Prostate gland (tissue), 2 donors: Measurements from ENCODE around the gene ANGPTL1.

Experiments used
- POLR2A ChIP-seq: fragments of 450-650 bp; IDR thresholded peaks from one replicate; pipeline ENCODE4 v1.6.1; 2016; ENCODE audit warnings: antibody characterized with exemption, mild to moderate bottlenecking
- POLR2AphosphoS5 ChIP-seq: sonication (generic); formaldehyde crosslinking; IDR thresholded peaks from one replicate; pipeline ENCODE4 v1.6.1; 2017; ENCODE audit warnings: antibody characterized with exemption
- TF ChIP-seq, protein P1 (sequence below), 4 experiments: fragments of 200-600 bp in 2 of 4; fragments of 450-650 bp in 2 of 4; sonication (generic) in 2 of 4; IDR thresholded peaks; 1 replicate in 3 of 4; 2 replicates in 1 of 4; pipeline ENCODE4 v1.5.1; 2016 to 2019; ENCODE audit warnings: antibody characterized with exemption in 4 of 4, mild to moderate bottlenecking in 2 of 4, moderate library complexity in 2 of 4

DNA sequence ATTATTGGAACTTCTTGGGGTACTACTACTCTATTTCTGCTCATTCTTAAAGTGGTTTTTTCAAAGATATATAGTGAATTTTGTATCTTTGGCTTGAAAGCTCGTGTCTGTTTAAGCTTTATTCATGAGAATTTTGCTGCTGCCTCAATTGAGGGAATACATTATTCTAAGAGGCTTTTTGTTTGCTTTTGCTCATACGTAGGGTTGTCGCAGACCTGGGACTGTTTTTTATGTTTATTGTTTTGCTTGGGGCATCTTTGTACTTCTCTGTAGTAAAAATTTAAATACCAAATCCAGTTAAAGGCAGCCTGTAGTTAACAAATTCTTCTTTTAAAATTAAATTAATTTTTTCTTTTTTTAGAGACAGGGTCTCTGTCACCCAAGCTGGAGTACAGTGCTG, 62.3 kb downstream of the ANGPTL1 start:
- TF ChIP-seq, protein P1, sequence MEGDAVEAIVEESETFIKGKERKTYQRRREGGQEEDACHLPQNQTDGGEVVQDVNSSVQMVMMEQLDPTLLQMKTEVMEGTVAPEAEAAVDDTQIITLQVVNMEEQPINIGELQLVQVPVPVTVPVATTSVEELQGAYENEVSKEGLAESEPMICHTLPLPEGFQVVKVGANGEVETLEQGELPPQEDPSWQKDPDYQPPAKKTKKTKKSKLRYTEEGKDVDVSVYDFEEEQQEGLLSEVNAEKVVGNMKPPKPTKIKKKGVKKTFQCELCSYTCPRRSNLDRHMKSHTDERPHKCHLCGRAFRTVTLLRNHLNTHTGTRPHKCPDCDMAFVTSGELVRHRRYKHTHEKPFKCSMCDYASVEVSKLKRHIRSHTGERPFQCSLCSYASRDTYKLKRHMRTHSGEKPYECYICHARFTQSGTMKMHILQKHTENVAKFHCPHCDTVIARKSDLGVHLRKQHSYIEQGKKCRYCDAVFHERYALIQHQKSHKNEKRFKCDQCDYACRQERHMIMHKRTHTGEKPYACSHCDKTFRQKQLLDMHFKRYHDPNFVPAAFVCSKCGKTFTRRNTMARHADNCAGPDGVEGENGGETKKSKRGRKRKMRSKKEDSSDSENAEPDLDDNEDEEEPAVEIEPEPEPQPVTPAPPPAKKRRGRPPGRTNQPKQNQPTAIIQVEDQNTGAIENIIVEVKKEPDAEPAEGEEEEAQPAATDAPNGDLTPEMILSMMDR (IDR thresholded peaks at IDR 0.05) = no peak
- TF ChIP-seq POLR2A = no peak
- no peak for TF ChIP-seq POLR2AphosphoS5
